Medulla oblongata (tissue), 1 donor: ENCODE results near the gene UBL4A.

Source experiments
- DNase-seq: peaks from one replicate; pipeline ENCODE4 v3.0.0-alpha.2; 2015; ENCODE audit errors: extremely low spot score

Gene UBL4A

DNA sequence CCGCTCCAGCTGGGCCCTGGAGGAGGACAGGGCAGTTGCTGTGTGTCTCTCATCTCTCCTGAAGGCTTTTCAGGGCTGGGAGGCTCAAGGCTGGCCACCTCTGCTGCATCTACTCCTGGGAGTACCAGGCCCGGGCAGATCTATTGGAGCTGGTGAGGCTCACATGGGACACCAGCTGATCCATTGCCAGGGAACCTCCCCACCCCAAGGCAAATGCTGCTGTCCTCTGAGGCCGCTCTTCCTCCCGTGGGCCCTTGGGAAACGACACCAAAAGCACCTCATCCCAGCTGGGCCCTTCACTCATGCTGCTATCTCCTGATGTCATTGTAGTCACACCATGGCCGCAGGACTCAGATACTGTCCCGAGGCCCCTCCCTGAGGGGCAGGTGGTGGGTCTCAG, 3.6 kb downstream of the UBL4A start:
- no peak for DNase-seq

GRCh38 chrX:154481911-154482601, 4.4 kb downstream of the UBL4A start:
- no peak for DNase-seq

GRCh38 chrX:154481195-154481594, 5.2 kb downstream of the UBL4A start:
- no peak for DNase-seq

- peak; percentile 88 for DNase-seq
Observed at GRCh38 chrX:154478728-154479622, 7.4 kb downstream of the UBL4A start, which contains the start of gene LAGE3. TSS of gene LAGE3 (minus strand) at chrX:154479281. CDS start at chrX:154478915, 366 bp downstream.

- no peak for DNase-seq
Observed at GRCh38 chrX:154477891-154478477, 8.4 kb downstream of the UBL4A start.

GRCh38 chrX:154476821-154477220, 9.6 kb downstream of the UBL4A start:
- no peak for DNase-seq

DNA sequence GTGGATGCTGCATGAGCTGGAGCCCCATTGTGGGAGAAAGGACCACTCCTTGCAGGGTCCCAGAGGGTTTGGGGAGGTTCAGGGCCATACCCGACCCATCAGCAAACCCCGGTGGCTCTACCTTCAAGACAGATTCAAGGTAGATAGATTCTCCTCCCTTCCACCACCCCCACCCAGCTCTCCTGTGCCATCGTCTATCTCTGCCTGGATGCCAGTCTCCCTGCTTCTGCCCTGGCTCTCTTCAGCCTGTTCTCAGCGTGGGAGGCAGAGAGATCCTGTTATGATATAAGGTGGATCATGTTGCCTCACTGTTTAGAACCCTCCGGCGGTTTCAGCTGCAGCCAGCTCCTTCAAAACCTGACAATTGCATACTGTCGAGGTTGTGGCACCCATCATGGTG, 12.7 kb downstream of the UBL4A start:
- no peak for DNase-seq

DNA sequence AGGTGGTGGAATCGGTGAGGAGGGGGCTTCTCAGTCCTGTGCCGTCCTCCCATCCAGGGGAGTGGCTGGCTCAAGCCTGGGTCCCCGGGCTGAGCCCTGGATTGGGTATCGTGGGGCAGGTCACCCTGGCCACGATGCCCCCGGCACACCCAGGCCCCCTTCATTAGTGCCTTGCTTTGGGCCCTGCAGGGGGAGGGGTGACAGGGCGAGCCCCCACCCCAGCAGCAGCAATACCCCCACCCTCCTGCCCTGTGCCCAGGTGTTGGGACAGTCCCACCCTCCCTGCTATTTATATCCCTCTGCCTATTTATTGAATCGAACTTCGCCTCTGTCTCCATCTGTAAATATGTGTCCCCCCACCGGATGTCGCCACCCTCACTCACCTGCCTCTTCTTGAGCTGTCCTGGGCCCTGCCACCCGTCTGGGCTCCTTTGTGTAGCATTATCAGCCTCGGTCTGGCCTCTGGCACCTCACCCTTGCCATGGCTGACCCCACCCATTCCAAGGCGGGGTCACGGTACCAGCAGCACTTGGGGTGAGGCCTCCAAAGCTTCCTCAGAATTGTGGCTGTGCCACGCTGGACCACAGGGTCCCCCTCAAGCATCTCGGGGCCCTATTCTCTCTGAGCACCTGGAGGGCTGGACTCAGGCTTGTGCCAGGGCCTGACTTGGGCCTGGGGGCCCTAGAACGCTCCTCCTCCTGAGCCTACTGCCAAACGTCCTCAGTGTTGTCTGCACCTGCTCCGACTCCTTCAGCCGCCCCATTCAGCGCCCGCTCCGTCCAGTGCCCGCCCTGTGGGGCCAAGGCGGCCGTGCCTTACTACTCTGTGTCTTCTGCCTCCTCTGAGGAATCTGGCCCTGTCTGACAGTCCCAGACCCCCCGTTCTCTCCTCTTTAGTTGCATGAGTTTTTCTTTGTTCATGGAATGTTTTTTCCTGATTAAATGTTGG, 13.5 kb downstream of the UBL4A start:
- no peak for DNase-seq

GRCh38 chrX:154471839-154472684, 14.4 kb downstream of the UBL4A start:
- no peak for DNase-seq

- no peak for DNase-seq
Observed at GRCh38 chrX:154470914-154471568, 15.4 kb downstream of the UBL4A start.

GRCh38 chrX:154470434-154470833, 16.0 kb downstream of the UBL4A start:
- no peak for DNase-seq

- DNase-seq: no peak
Observed at GRCh38 chrX:154469880-154470279, 16.5 kb downstream of the UBL4A start.

DNA sequence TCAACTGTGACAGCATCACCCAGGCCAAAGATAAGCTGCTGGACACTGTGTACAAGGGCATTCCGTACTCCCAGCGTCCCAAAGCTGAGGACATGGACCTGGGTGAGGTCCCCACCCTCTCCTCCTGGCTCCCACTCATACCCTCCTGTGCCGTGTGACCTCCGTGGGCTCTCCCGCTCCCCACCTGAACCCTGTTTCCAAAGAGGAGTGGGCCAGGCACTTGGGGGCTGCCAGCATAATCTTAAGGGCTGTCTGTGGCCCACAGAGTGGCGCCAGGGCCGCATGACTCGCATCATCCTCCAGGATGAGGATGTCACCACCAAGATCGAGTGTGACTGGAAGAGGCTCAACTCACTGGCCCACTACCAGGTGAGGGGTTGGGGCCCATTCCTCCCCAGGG, 17.3 kb downstream of the UBL4A start:
- DNase-seq: no peak

DNA sequence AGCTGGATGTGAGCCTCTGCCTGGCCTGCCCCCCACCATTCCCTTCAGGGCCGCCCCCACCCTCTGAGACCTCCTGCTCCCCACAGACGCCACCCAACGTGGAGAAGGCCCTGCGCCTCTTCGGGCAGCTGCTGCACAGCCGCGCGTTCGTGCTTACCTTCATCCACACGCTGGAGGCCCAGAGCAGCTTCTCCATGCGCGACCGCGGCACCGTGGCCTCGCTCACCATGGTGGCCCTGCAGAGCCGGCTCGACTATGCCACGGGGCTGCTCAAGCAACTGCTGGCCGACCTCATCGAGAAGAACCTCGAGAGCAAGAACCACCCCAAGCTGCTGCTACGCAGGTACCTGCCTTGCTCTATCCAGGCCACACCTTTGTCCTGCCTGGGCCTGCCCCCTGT, 18.2 kb downstream of the UBL4A start:
- no peak for DNase-seq

DNA sequence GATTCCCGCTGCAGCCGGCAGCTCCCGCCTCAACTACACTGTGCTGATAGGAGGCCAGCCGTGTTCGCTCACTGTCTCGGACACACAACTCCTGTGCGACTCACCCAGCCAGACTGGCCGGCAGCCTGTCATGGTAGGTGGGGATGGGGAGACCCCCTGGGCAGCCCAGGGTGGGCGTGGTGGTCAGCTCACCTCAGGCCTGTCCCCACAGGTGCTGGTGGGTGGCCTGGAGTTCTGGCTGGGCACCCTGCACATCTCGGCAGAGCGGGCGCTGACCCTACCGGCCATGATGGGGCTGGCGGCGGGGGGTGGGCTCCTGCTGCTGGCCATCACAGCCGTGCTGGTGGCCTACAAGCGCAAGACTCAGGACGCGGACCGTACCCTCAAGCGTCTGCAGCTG, 18.9 kb downstream of the UBL4A start:
- DNase-seq: no peak

GRCh38 chrX:154466907-154467306, 19.5 kb downstream of the UBL4A start:
- DNase-seq: no peak

- DNase-seq: no peak
Observed at GRCh38 chrX:154466036-154466435, 20.4 kb downstream of the UBL4A start.

GRCh38 chrX:154465601-154466000, 20.8 kb downstream of the UBL4A start:
- DNase-seq: no peak

DNA sequence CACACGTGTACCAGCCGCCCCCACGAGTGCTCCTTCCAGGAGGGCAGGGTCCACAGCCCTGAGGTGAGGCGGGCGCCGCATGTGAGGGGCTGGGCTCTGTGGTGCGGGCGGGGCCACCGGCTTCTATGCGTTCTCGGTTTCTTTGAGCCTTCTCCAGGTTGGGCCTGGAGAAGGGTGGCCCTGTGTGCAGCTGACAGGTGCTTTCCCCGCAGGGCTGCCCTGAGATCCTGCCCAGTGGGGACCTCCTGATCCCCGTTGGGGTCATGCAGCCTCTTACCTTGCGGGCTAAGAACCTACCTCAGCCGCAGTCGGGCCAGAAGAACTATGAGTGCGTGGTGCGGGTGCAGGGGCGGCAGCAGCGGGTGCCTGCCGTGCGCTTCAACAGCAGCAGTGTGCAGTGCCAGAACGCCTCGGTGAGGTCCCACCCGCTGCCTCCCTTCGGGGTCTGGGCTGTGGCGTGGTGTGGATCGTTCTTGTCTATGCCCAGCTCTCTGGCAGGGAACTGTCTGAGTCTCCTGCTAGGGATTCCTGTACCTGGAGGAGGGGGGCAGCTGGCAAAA, 21.5 kb downstream of the UBL4A start:
- DNase-seq: no peak
